PC-3 (cell line): ENCODE results near the gene ZNF76.

ENCODE experiments used
- CTCF ChIP-seq: fragments of 300-600 bp; sonication (generic); conservative IDR thresholded peaks from 2 replicates; pipeline ENCODE4 v1.5.1; 2017; ENCODE audit warnings: antibody characterized with exemption, low read depth, mild to moderate bottlenecking, low read length
- EZH2 ChIP-seq: fragments of 300-600 bp; sonication (generic); IDR thresholded peaks from one replicate; pipeline ENCODE4 v1.6.1; 2017; ENCODE audit warnings: antibody characterized with exemption, mild to moderate bottlenecking, low read length; ENCODE audit not compliant: unreplicated experiment
- EZH2phosphoT487 ChIP-seq: fragments of 300-600 bp; sonication (generic); IDR thresholded peaks from 2 replicates; pipeline ENCODE4 v1.6.1; 2018; ENCODE audit warnings: mild to moderate bottlenecking, antibody characterized with exemption, low read length, borderline replicate concordance

GRCh38 chr6:35304299-35304698 is 44.8 kb downstream of the ZNF76 start:
- TF ChIP-seq CTCF (no peak), EZH2phosphoT487 (no peak), EZH2 (no peak)
